ENCODE data around the gene EXOC6B.

The EXOC6B gene

DNA sequence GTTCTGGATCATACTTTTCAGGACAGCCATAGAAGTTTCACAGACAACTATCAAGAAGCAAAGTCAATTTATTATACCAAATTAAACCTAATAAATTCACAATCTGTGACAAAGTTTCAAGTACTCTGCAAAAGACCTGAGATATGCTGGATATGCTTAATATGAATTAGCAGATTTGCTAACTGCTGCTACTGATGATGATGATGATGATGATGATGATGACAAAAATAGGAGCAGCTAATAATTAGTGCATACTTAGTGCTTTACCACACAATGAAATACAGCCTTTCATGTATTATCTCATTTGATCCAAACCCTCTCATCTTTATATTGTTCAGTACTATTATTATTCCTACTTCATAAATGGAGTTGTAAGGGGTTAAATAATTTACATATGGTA lies 462.4 kb downstream of the EXOC6B start:
- DNase-seq: no peak
- in situ Hi-C loops (cut with MboI; ENCODE audit: low pct_unique_long_range_greater_than_20kb, low sequenced_read_pairs): no loop called here

DNA sequence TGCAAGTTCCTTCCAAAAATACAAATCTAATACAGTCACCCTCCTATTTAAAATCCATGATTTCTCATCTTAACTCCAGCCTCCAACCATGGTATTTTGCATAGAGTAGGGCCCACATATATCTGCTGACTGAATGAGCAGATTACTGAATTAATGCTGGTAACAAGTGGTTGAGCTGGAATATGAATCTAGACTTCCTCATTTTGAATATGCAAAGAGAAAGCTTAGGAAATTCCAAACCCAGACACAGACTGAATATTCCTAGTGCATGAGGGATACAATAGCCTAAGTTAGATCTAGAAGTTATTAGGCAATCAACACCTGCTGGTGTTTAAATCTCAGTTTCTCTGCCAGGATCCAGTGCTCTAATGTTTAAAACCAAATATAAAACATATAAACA lies 463.1 kb downstream of the EXOC6B start:
- in situ Hi-C loops (cut with MboI; ENCODE audit: low pct_unique_long_range_greater_than_20kb, low sequenced_read_pairs): no loop called here
- no peak for DNase-seq

DNA sequence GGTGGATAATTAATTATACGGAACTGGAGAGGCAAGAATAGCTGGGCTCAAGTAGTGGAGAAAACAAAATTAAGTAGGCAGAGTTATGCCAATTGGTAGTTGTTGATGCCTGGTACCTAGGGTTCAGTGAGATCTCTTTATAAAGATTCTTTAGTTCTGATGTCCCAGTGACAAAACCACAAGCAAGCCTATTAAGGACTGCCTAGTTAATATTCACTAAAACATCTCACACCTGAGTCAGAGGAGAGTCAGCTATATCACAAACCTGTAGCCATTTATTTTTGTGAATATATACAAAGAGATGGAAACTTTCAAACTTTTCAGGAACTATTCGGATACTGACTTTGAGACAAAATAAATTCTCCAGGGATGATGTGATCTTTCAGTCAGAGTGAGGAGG lies 464.3 kb downstream of the EXOC6B start:
- in situ Hi-C loops (cut with MboI; ENCODE audit: low pct_unique_long_range_greater_than_20kb, low sequenced_read_pairs): no loop called here
- no peak for DNase-seq

DNA sequence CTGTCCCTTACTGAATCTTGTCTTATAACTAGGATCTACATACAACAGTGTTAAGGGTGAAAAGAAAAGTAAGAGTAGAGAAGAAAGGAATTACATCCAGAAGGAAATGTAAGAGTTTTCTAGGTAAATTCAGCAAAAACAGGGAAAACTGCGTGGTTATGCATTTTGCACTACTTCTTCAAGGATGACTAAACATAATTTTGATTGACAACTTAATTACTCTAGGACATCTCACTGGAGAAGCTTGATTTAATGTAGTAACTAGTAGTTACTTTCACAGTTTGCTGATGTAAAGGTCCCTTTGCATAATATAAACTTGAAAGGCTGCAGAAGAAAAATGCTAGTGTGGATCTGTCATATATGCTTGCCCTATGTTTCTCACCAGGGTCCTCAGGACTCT lies 464.8 kb downstream of the EXOC6B start:
- in situ Hi-C loops (cut with MboI; ENCODE audit: low pct_unique_long_range_greater_than_20kb, low sequenced_read_pairs): no loop called here
- DNase-seq: no peak

DNA sequence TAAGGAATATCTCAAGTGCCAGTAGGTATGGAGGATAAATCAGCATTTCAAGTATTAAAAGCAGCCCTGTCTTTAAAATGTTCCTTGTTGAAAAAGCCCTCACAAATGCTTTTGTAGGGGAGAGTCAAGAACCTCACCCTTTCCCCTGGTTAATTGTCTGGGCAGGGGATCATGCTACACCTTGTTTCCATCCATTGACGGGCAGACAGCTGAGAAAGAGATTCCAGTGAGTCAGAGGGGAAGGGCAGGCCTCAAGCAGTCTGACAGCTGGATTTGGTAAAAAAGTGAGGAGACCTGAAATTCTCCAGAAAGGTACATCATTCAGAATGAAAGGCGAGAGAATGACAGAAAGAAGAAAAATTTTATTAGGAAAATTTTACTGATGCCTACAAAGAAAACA lies 475.0 kb downstream of the EXOC6B start:
- in situ Hi-C loops (cut with MboI; ENCODE audit: low pct_unique_long_range_greater_than_20kb, low sequenced_read_pairs): no loop called here
- no peak for DNase-seq

DNA sequence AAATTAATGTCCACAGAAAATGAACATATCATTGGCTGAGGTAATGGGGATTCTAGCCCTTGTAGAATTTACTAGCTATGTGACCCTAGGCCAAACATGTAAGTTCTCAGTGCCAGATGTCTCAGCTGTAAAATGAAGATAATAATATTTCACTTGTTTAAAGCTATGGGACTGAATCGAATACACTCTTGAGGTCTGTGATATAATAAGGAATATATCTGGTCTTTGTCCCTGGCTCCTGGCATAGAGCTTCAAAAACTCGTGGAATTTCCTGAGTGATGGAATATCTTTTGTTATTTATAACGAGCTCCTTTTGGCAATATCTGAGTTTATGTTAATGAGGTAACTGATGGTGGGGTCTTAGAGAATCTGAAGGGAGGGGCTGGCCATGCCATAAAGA lies 476.8 kb downstream of the EXOC6B start:
- no peak for DNase-seq
- in situ Hi-C loops (cut with MboI; ENCODE audit: low pct_unique_long_range_greater_than_20kb, low sequenced_read_pairs): no loop called here

DNA sequence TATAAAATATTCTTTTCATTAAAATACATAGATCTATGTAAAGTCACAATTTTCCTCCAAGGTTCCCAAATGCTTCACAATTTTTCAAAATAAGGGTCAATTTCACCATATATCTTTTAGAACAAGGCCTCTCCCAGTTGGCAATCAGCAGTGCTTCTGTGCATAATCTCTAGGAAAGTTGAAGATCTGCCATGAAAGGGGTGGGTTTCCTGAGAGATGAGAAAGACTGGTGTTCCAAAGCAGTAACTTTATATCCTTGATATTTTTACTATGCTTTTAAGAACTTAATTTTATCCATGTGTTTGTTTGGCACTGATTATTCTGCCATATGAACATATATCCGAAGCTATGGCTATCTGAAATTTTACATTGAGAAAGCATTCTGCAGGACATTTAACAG lies 478.8 kb downstream of the EXOC6B start:
- DNase-seq: no peak
- in situ Hi-C loops (cut with MboI; ENCODE audit: low pct_unique_long_range_greater_than_20kb, low sequenced_read_pairs): no loop called here

DNA sequence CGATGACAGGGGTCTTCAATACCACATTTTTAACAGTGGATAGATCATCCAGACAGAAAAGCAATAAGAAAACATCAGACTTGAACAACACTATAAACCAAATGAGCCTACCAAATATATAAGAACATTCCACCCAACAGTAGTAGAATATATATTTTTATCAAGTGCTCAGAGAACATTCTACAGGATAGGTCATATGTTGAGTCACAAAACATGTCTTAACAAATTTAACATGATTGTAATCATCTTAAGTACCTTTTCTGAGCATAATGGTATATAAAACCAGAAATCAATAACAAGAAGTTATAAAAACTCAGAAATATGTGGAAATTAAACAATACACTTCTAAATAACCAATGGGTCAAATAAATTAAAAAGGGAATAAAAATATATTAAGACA lies 484.2 kb downstream of the EXOC6B start:
- in situ Hi-C loops (cut with MboI; ENCODE audit: low pct_unique_long_range_greater_than_20kb, low sequenced_read_pairs): no loop called here
- DNase-seq: no peak

DNA sequence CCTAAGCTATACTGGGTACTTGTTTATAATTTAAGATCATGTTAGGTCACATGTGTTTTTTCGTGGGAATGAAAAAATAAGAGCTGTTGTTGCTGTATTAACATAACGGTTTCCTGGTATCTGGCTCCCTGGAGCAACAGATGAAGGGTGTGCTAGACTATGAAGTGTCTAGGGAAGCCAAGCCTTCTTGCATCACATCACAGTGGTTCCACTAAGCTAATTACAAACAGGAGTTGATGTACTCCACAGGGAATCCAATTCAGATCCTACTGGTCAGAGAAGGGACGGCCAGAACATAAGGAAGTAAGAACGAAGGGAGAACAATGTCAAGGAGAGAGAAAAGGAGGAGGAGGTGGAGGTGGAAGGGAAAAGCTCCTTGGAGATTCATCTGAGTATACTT lies 485.2 kb downstream of the EXOC6B start:
- no peak for DNase-seq
- in situ Hi-C loops (cut with MboI; ENCODE audit: low pct_unique_long_range_greater_than_20kb, low sequenced_read_pairs): no loop called here

DNA sequence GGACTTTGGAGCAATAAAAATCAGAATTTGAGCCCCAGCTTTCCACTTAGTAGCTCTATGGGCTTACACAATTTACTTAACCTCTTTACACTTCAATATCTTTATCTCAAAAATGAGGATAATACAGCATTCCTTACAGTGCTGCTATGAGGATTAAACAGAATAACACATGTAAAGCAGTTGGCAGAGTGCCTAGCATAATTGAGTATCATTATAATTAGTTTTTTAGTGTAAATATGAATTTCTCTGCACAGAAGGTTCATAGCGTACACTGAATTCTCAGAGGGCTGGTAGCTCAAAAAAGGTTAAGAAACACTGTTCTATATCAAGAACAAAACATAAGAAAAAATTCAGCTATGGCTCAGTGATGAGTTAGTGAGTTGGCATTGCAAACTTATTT lies 487.8 kb downstream of the EXOC6B start:
- DNase-seq: no peak
- in situ Hi-C loops (cut with MboI; ENCODE audit: low pct_unique_long_range_greater_than_20kb, low sequenced_read_pairs): no loop called here

DNA sequence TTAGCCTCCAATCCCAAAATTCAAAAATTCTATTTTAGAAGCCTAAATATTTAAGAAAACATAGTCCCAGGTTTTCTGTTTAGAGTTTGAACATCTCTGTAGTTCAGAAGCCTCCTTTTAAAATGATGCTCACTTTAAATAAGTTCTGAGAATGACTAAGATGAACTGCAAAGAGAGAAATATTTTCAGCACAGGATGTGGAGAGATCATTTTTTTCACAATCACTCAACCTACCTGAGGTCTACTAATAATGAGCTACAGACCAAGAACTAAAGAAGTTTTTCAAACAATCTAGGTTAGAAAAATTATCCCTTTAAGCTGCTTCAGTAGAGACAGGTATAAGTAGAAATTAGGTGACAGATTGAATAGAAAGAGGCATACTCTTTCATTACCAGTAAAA lies 493.1 kb downstream of the EXOC6B start:
- in situ Hi-C loops (cut with MboI; ENCODE audit: low pct_unique_long_range_greater_than_20kb, low sequenced_read_pairs): no loop called here
- no peak for DNase-seq

DNA sequence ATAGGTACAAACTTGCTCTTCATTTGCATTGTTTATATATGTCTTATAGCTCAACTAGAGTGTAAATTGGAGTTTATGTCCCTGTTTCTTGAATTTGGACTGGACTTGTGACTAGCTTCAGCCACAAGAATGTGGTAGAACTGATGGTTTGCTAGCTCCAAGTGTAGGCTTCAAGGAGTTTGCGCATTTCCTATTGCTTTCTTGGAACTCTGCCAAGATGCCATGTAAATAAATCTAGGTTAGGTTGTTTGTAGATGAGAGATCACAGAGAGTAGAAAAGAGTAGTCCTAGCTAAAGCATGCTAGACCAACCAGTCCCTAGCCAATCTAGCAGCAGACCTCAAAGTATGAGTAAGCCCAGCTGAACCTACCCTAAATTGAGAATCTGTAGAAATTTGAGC lies 495.2 kb downstream of the EXOC6B start:
- no peak for DNase-seq
- in situ Hi-C loops (cut with MboI; ENCODE audit: low pct_unique_long_range_greater_than_20kb, low sequenced_read_pairs): no loop called here

DNA sequence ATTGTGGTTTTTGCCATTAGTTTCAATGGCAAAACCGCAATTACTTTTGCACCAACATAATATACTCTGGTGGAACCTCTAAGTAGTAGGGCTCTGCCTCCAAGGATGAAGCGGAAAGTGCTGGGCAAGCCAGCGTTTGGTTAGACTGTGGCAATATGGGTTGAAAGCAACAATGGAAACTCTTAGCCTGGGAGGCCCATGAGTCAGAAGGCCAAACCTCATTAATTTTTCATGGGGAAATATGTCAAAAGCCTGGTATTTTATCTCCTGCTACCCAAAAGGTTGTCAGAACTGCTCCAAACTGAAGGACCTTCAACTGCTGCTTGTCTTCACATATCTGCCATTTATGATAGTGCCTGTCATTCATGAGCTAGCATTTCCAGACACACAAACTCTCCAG lies 499.1 kb downstream of the EXOC6B start:
- no peak for DNase-seq
- in situ Hi-C loops (cut with MboI; ENCODE audit: low pct_unique_long_range_greater_than_20kb, low sequenced_read_pairs): no loop called here

DNA sequence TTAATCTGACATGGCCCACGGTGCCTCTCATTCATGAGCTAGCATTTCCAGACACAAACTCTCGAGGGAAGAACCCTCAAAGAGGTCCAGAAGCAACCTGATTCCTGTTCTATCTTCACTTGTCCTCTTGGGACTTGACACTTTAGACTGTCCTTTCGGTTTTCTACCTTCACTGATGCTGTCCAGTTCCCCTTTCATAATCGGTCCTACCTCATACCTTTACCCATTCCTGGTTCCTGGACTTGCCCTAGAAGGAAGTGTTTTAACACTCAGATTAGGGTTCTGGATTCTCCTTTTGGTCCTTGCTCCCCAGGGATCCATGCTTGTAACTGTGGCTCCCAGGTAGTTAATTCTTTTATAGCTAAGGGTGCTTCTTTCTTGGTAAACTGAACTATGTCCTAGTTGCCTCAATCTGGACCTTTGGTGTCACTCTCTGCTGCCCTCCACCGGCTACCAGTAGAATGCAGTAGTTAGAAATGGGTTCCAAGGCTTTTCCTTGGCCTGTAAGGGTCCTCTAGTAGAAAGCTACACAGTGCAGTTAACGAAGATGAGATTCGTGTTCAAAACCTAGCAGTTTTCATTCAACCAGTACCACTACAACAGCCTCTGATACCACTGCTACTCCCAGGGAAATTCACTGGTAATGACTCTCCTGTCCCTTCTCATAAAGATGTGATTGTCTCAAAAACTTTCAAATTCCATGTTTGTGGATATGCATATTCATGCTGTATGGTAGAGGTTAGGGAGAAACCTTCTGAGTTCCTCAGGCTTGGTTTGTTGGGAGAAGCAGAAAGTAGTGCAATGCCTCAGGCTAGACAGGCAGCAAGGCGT lies 500.0 kb downstream of the EXOC6B start:
- in situ Hi-C loops (cut with MboI; ENCODE audit: low pct_unique_long_range_greater_than_20kb, low sequenced_read_pairs): no loop called here
- peak; percentile 29 for DNase-seq

DNA sequence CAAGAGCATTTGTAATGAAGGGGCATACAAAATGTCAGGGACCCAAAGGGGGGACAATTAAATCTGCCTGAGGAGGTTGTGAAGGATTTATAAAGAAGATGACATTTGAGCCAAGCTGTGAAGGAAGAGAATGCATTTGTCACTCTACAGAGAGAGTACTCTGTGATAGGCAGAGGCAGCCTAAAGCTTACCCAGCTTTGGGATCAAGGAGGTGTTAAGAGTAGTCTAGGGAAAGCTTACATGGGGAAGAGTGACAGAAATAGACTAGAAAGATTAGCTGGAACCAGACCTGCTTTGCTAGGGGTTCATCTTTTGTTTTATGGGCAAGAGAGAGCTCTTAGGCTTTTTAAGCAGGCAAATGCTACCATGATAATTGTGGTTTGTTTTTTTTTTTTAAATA lies 509.1 kb downstream of the EXOC6B start:
- in situ Hi-C loops (cut with MboI; ENCODE audit: low pct_unique_long_range_greater_than_20kb, low sequenced_read_pairs): no loop called here
- no peak for DNase-seq

DNA sequence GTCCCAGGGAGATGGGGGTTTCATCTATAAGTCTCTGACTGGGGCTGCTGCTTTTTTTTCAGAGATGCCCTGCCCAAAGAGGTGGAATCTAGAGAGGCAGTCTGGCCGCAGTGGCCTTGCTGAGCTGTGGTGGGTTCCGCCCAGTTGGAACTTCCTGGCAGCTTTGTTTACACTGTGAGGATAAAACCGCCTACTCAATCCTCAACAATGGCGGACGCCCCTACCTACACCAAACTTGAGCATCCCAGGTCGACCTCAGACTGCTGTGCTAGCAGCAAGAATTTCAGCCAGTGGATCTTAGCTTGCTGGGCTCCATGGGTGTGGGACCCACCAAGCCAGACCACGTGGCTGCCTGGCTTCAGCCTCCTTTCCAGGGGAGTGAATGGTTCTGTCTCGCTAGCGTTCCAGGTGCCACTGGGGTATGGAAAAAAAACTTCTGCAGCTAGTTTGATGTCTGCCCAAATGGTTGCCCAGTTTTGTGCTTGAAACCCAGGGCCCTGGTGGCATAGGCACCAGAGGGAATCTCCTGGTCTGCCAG lies 525.6 kb downstream of the EXOC6B start:
- no peak for DNase-seq
- in situ Hi-C loops (cut with MboI; ENCODE audit: low pct_unique_long_range_greater_than_20kb, low sequenced_read_pairs): no loop called here

DNA sequence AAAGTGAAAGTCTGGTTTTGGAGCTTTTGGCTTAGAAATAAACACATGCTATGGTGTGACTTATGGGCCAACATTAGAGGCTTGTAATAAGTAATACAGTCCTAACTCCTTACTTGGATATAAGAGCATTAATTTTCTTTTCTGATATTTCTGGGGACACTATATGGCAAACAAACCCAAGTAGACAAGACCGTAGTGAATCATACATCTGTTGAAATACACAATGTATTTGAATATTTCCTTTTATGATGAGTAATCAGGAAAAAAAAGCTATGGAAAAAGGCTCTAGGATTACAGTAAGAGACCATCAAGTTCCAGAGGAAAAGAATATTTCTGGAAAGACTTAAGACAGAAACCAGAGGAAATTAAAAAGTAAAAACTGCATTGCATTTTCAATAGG lies 532.2 kb downstream of the EXOC6B start:
- no peak for DNase-seq
- in situ Hi-C loops (cut with MboI; ENCODE audit: low pct_unique_long_range_greater_than_20kb, low sequenced_read_pairs): no loop called here

DNA sequence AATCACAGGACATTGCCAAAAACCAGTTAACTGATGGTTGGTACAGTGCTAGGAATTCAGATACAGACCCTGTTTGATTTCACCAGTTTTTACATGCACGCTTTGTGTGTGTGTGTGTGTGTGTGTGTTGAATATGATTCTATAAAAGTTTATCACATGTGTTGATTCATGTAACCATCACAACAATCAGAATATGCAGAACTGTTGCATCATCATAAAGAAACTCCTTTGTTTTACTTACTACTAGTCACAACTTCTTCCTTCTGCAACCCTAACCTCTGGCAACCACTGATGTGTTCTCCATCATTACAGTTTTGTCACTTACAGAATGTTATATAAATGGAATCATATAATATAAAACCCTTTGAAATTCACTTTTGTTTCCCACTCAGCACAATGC lies 533.4 kb downstream of the EXOC6B start:
- in situ Hi-C loops (cut with MboI; ENCODE audit: low pct_unique_long_range_greater_than_20kb, low sequenced_read_pairs): no loop called here
- DNase-seq: no peak

DNA sequence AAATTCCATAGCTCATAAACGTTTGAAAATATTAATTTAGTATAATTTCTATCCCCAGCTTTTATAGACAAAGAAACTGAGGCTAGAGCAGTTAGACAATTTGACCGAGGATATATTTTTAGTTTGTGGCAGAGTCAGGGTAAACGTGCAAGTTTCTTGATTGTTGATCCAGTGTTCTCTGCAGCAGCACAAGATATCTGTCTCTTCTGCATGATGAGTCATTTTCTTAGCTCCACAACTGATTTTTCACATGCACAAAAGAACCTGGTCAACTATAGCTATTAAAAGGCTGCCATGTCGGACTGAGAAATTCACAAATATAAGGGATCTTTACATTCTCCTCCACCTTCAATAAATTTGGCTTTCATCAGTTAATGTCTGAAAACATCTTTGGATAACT lies 534.8 kb downstream of the EXOC6B start:
- in situ Hi-C loops (cut with MboI; ENCODE audit: low pct_unique_long_range_greater_than_20kb, low sequenced_read_pairs): no loop called here
- DNase-seq: no peak

DNA sequence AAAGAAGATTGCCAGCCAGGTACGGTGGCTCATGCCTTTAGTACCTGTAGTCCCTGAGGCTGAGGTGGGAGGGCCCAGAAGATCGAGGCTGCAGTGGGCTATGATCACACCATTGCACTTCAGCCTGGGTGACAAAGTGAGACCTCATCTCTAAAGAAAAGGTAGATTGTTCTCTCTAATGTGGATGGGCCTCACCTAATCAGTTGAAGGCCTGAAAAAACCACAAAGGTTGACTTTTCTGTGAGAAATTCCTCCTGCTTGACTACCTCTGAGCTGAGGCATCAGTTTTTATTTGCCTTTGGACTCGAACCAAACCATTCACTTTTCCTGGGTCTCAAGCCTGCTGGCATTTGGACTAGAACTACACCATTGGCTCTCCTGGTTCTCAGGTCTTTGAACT lies 536.1 kb downstream of the EXOC6B start:
- no peak for DNase-seq
- in situ Hi-C loops (cut with MboI; ENCODE audit: low pct_unique_long_range_greater_than_20kb, low sequenced_read_pairs): no loop called here

DNA sequence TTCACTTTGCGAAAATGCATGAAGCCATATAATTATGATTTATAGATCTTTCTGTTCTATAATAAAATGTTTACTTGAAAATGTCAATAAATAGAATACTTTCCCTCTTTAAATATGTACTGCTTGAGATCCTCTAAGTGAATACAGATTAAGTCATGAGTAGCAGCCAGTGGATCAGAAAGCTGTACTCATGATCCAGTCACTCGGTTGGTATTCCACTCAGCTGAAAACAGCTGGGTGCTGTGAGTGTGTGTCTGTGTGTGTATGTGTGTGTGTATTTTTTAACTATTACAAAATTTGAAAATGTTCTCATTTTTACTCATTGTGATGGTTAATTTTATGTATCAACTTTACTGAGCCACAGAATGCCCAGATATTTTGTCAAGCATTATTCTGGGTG lies 536.5 kb downstream of the EXOC6B start:
- DNase-seq: no peak
- in situ Hi-C loops (cut with MboI; ENCODE audit: low pct_unique_long_range_greater_than_20kb, low sequenced_read_pairs): no loop called here

Data from KBM-7 (cell line).